Keratinocyte (primary cell): ENCODE measurements around the gene FMN1. TPM values are rescaled to one million over a fixed set of nuclear protein-coding genes. Genes with fewer than 3 reads are reported as not detected.
A peak's percentile ranks its signal among the peaks of the same experiment; 100 is the strongest.

ENCODE experiments used
- DNase-seq: peaks from one replicate; pipeline ENCODE4 v3.0.0-alpha.2; 2011; ENCODE audit warnings: low read depth, missing footprints, low spot score
- FAIRE-seq: peaks from 2 replicates; lab custom pipeline; 2011; peaks lifted over from hg19 to GRCh38; lab: Jason Lieb, UNC
- H2AFZ ChIP-seq: 2 replicates; pipeline ENCODE4 v1.6.0; 2012; ENCODE audit warnings: low read length, control low read depth, inconsistent platforms; ENCODE audit not compliant: control insufficient read depth
- H3K27ac ChIP-seq: 2 replicates; pipeline ENCODE4 v1.5.1; 2011; ENCODE audit warnings: low read length; ENCODE audit not compliant: control insufficient read depth, insufficient read depth
- H3K27me3 ChIP-seq: 3 replicates; pipeline ENCODE4 v1.6.0; 2011; ENCODE audit warnings: low read length; ENCODE audit not compliant: control insufficient read depth, insufficient read depth; ENCODE audit errors: extremely low read depth
- H3K36me3 ChIP-seq, 2 experiments: 2 replicates in 1 of 2; 3 replicates in 1 of 2; pipeline ENCODE4 v1.5.1; 2011; ENCODE audit warnings: low read length in 2 of 2, mild to moderate bottlenecking in 1 of 2; ENCODE audit not compliant: control insufficient read depth in 2 of 2, insufficient read depth in 2 of 2; ENCODE audit errors: extremely low read depth in 1 of 2
- H3K4me1 ChIP-seq: 3 replicates; pipeline ENCODE4 v1.5.1; 2011; ENCODE audit warnings: low read length; ENCODE audit not compliant: control insufficient read depth, insufficient read depth; ENCODE audit errors: extremely low read depth
- H3K4me2 ChIP-seq: 3 replicates; pipeline ENCODE4 v1.6.0; 2011; ENCODE audit warnings: low read depth, low read length; ENCODE audit not compliant: control insufficient read depth, insufficient read depth; ENCODE audit errors: extremely low read depth
- H3K4me3 ChIP-seq, 3 experiments: fragments of 200-600 bp in 1 of 3; sonication (generic) in 1 of 3; 2 replicates in 2 of 3; 3 replicates in 1 of 3; pipeline ENCODE4 v1.5.1; 2011 to 2016; ENCODE audit warnings: low read length in 3 of 3, mild to moderate bottlenecking in 3 of 3, control low read depth in 2 of 3, inconsistent platforms in 1 of 3, low read depth in 1 of 3, mixed read lengths in 1 of 3, mixed run types in 1 of 3, moderate library complexity in 1 of 3; ENCODE audit not compliant: control insufficient read depth in 2 of 3, insufficient read depth in 2 of 3; ENCODE audit errors: extremely low read depth in 1 of 3
- H3K79me2 ChIP-seq: 2 replicates; pipeline ENCODE4 v1.6.0; 2012; ENCODE audit warnings: low read length; ENCODE audit not compliant: control insufficient read depth, insufficient read depth
- H3K9ac ChIP-seq: 3 replicates; pipeline ENCODE4 v1.6.0; 2011; ENCODE audit warnings: low read length; ENCODE audit not compliant: control insufficient read depth, insufficient read depth; ENCODE audit errors: extremely low read depth
- H3K9me1 ChIP-seq: 3 replicates; pipeline ENCODE4 v1.6.0; 2011; ENCODE audit warnings: low read length; ENCODE audit not compliant: control insufficient read depth, insufficient read depth; ENCODE audit errors: extremely low read depth
- H3K9me3 ChIP-seq: 2 replicates; pipeline ENCODE4 v1.5.1; 2012; ENCODE audit warnings: low read depth, low read length; ENCODE audit not compliant: control insufficient read depth
- H4K20me1 ChIP-seq: 3 replicates; pipeline ENCODE4 v1.6.0; 2011; ENCODE audit warnings: low read length; ENCODE audit not compliant: control insufficient read depth, insufficient read depth; ENCODE audit errors: extremely low read depth
- EZH2 ChIP-seq: IDR thresholded peaks from one replicate; pipeline ENCODE4 v1.6.1; 2012; ENCODE audit warnings: inconsistent platforms, mild to moderate bottlenecking, low read length, moderate library complexity
- dilution Hi-C: fragments of 300-500 bp; cut with MboI; formaldehyde crosslinking; loops from one replicate; pipeline ENCODE4 v1.7.0; 2020; ENCODE audit warnings: low sequenced_read_pairs; ENCODE audit not compliant: extremely low pct_ligation_motif_present
- polyA plus RNA-seq, 5 experiments: library from polyadenylated mRNA; depleted of rRNA in 3 of 5; stranded (reverse) in 3 of 5; stranded (forward) in 1 of 5; unstranded in 1 of 5; fragments of >200 nt; gene quantifications; 1 replicate in 1 of 5; 2 replicates in 3 of 5; 3 replicates in 1 of 5; pipeline versions ENCODE4 v1.2.1 to v1.2.3, GENCODE V29; 2011 to 2012; ENCODE audit warnings: missing spikeins in 2 of 5, low read depth in 1 of 5, low replicate concordance in 1 of 5
- TF ChIP-seq, protein P1 (sequence below), 3 experiments: IDR thresholded peaks in 1 of 3; conservative IDR thresholded peaks in 1 of 3; optimal IDR thresholded peaks in 1 of 3; 2 replicates in 2 of 3; 3 replicates in 1 of 3; pipeline versions ENCODE3 to v1.5.1; 2011; ENCODE audit warnings: low read length in 3 of 3, mild to moderate bottlenecking in 3 of 3, moderate library complexity in 2 of 3, control low read depth in 1 of 3, inconsistent platforms in 1 of 3; ENCODE audit not compliant: insufficient read depth in 2 of 3; ENCODE audit errors: extremely low read depth in 1 of 3

FMN1 gene
- polyA plus RNA-seq, 1 donor (not counting 4 experiments of a cell fraction or from before 2014, with no cell fraction given) = 0.71 TPM

DNA sequence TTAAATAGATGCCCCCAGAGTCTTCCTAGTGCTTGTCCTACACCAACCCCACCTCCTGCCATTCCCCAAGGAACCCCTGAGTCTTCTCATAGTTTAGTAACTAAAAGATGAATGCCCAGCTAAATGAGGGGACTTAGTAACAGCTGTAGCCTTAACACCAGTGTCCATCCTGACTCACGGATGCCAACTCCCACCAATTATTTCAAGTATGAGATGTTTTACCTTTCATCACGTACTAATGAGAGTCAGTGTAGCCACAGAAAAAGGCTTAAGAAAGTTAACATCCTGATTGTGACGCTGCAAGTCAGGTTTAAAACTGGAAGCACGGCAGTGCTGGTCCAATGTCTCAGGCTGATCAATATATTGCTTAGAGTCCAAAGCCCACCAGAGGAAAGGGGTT is 109.9 kb downstream of the FMN1 start:
- H2AFZ ChIP-seq = no peak overlapping the region
- H3K27ac ChIP-seq = no peak overlapping the region
- peaks cover 23% of the 10 kb centered on the region for H3K4me1 ChIP-seq
- H4K20me1 ChIP-seq = no peaks in the 10 kb centered on the region
- no peaks in the 10 kb centered on the region for H3K9me3 ChIP-seq
- dilution Hi-C loops = no loop called here
- H3K4me3 ChIP-seq = no peak overlapping the region
- no peak overlapping the region for H3K4me2 ChIP-seq
- H3K79me2 ChIP-seq = no peaks in the 10 kb centered on the region
- DNase-seq (no peak), FAIRE-seq (peak; percentile 55)
- H3K9me1 ChIP-seq = no peaks in the 10 kb centered on the region
- H3K27me3 ChIP-seq = no peaks in the 10 kb centered on the region
- TF ChIP-seq, protein P1, sequence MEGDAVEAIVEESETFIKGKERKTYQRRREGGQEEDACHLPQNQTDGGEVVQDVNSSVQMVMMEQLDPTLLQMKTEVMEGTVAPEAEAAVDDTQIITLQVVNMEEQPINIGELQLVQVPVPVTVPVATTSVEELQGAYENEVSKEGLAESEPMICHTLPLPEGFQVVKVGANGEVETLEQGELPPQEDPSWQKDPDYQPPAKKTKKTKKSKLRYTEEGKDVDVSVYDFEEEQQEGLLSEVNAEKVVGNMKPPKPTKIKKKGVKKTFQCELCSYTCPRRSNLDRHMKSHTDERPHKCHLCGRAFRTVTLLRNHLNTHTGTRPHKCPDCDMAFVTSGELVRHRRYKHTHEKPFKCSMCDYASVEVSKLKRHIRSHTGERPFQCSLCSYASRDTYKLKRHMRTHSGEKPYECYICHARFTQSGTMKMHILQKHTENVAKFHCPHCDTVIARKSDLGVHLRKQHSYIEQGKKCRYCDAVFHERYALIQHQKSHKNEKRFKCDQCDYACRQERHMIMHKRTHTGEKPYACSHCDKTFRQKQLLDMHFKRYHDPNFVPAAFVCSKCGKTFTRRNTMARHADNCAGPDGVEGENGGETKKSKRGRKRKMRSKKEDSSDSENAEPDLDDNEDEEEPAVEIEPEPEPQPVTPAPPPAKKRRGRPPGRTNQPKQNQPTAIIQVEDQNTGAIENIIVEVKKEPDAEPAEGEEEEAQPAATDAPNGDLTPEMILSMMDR (optimal IDR thresholded peaks at IDR 0.05 in 1 of 3, IDR thresholded peaks at IDR 0.05 in 1 of 3, conservative IDR thresholded peaks at IDR 0.05 in 1 of 3; ENCODE audit: extremely low read depth in 1 of 3, insufficient read depth in 2 of 3, low read length in 3 of 3) = no peak
- TF ChIP-seq EZH2 = no peak
- H3K9ac ChIP-seq = no peak overlapping the region
- H3K36me3 ChIP-seq = no peaks in the 10 kb centered on the region

DNA sequence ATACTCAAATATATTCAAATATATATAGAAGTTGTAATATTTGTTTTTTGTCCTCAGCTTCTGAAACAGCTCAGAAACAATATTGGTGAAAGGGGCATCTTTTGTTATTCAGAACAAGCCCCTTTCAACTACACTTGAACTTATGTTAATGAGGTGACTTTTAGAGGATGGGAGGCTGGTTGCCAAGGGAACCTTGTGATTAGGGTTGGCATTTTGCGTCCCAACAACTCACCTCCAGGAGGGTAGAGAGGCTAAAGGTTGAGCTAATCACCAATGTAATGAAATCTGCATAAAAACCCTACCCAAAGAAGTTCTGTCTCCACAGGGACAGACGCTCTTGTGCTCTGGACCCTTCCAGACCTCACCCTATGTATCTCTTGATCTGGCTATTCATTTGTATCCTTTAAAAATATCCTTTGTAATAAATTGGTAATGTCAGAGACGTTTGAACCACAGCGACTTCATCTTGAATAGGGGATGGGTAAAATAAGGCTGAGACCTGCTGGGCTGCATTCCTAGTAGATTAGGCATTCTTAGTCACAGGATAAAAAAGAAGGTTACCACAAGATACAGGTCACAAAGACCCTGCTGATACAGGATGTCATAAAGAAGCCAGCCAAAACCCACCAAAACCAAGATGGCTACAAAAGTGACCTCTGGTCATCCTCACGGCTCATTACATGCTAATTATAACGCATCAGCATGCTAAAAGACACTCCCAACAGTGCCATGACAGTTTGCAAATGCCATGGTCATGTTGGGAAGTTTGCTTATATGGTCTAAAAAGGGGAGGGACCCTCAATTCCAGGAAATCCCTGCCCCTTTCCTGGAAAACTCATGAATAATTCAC is 111.1 kb downstream of the FMN1 start:
- Histone ChIP-seq H3K4me1 (peaks cover 22% of the 10 kb centered on the region), H3K79me2 (no peaks in the 10 kb centered on the region), H2AFZ (peak overlapping the region; percentile 80), H3K9me3 (no peaks in the 10 kb centered on the region), H3K9ac (no peak overlapping the region), H3K27ac (peak overlapping the region; percentile 41), H3K36me3 (no peaks in the 10 kb centered on the region), H3K4me3 (peak overlapping the region in 1 of 3 experiments; percentile 9), H3K4me2 (peak overlapping the region; percentile 62), H4K20me1 (no peaks in the 10 kb centered on the region), H3K9me1 (no peaks in the 10 kb centered on the region), H3K27me3 (no peaks in the 10 kb centered on the region)
- dilution Hi-C loops = no loop called here
- FAIRE-seq (peak; percentile 66), DNase-seq (no peak)
- TF ChIP-seq, protein P1 (optimal IDR thresholded peaks at IDR 0.05 in 1 of 3, IDR thresholded peaks at IDR 0.05 in 1 of 3, conservative IDR thresholded peaks at IDR 0.05 in 1 of 3; ENCODE audit: extremely low read depth in 1 of 3, insufficient read depth in 2 of 3, low read length in 3 of 3) = no peak
- TF ChIP-seq EZH2 = no peak
